HG02981 (cell line): ENCODE measurements around the gene C1QTNF12.

Experiments
- ATAC-seq: cut with Tn5 transposase; IDR thresholded peaks from one replicate; pipeline ENCODE4 v1.9.1; 2021; ENCODE audit warnings: mild to moderate bottlenecking, moderate library complexity; ENCODE audit not compliant: unreplicated experiment

C1QTNF12 gene

GRCh38 chr1:1215881-1216605 is 30.5 kb downstream of the C1QTNF12 start:
- ATAC-seq = no peak

DNA sequence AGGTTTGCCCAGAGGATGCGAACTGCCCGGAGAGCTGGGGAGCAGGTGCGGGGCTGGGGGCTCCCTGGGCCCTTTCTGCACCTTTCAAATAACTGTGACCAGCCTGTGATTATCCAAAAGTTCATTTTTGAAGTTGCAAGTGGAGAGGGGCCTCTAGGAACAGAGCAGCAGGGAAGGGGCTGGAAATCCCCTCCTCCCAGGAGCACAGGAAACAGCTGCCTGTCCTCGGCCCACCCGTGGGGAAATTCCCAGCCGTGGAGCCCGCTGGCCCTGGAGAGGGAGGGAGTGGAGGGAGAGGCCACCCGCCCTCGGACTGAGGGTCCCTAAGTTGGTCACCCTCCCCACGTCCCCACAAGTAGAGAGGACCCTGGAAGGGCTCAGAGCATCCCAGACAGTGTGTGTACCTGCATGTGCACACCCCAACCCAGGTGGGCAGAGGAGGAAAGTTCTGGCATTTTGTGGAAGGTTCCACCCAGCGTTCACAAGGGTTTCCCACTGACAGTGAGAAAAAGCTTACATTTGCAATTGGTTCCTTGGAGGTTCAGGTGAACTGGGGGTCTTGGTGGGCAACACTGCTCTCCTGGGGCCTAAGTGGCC is 31.3 kb downstream of the C1QTNF12 start:
- ATAC-seq = no peak

- no peak for ATAC-seq
Measured at GRCh38 chr1:1213345-1214265, 32.9 kb downstream of the C1QTNF12 start, which contains the start of gene TNFRSF4. TSS of gene TNFRSF4 (minus strand) at chr1:1214153. CDS start at chr1:1214127, 26 bp downstream.

DNA sequence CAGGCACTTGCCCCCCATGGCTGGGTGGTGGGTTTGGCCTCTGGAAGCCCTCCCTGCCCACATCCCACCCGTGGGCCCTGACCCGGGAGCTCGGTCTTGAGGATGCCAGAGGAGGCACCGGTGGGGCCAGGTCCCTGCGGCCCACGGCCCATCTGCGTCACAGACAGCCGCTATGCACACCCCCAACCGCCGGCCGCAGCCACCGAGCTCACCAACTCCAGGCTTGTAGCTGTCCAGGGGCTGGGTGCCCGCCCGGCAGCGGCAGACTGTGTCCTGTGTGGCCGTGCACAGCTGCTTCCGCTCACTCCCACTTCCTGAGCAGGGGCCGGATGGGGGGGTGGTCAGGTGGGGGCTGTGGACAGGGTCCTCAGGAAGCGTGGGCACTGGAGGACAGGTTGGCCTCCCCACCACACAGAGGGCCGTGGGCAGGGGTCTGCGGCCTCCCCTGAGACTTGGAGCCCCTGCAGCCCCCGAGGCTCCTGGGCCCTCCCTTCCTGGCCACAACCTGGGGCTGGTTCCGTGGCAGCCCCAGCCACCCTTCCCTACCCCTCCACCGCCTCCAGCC is 33.7 kb downstream of the C1QTNF12 start:
- ATAC-seq = no peak

GRCh38 chr1:1211541-1212441 is 34.7 kb downstream of the C1QTNF12 start:
- ATAC-seq = no peak

DNA sequence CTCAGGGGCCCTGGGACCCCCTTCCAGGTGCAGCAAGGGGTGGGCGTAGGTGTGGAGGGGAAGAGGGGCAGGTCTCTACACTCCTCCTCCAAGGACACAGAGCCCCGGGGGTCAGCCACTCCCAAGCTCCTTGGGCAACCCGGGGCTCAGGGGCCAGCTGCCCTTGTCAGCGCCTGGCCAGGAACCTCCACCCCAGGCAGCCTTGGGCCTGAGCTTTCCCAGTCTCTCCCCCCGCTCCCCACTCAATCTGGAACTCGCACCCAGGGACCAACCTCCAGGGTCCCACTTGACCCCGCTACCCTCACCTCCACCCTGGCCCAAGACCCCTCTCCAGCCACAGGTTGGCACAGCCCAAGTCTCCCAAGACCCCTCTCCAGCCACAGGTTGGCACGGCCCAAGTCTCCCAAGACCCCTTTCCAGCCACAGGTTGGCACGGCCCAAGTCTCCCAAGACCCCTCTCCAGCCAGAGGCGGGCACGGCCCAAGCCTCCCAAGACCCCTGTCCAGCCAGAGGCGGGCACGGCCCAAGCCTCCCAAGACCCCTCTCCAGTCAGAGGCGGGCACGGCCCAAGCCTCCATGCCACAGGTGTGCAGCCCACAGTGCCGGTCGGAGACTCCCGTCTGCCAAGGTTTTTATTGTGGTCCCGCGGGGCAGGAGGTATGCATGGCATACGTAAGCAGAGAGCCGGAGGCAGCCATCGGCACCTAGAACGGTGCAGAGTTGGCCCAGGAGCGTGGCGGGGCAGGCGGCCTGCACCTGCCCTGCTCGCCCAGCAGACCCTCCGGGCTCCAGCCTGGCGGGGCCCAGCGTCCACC is 35.6 kb downstream of the C1QTNF12 start:
- no peak for ATAC-seq

DNA sequence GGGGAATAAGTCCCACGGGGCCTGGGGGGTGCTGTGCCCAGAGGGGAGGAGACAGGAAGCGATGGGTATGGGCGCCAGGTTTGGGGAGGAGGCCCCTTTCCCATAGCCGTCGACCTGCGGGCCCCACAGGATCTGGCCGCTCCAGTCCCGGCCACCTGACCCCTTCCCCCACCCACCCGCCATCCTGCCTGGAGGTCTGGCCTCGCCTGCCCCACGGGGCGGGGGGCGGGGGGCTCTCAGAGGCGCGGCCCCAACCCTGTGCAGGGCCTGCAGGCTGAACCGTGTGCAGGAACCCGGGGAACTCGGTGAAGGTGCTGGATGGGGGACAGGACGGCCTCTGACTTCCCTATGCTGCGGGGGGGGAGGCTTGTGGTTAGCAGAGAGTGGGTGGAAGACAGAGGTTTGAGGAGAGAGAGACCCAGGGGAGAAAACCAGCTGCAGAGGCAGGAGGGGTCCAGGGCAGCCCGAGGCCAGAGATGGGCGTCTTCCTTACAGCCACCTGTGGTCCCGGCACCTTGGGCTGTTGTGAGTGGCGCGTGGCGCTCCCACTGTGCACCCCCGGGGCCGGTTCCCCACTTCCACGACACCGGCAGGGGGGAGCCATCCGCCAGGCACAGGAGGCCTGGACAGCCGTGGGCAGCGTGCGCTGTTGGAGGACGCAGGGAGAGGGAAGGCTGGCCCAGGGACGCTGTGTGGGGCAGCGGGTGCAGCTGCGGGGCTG is 37.6 kb downstream of the C1QTNF12 start:
- no peak for ATAC-seq

GRCh38 chr1:1207571-1207892 is 39.0 kb downstream of the C1QTNF12 start:
- no peak for ATAC-seq

GRCh38 chr1:1206966-1207531 is 39.5 kb downstream of the C1QTNF12 start:
- ATAC-seq = no peak

GRCh38 chr1:1206376-1206965 is 40.1 kb downstream of the C1QTNF12 start, which contains the start of gene TNFRSF18:
TSS of gene TNFRSF18 (minus strand) at chr1:1206592. CDS start at chr1:1206571, 21 bp downstream.
- ATAC-seq = no peak

DNA sequence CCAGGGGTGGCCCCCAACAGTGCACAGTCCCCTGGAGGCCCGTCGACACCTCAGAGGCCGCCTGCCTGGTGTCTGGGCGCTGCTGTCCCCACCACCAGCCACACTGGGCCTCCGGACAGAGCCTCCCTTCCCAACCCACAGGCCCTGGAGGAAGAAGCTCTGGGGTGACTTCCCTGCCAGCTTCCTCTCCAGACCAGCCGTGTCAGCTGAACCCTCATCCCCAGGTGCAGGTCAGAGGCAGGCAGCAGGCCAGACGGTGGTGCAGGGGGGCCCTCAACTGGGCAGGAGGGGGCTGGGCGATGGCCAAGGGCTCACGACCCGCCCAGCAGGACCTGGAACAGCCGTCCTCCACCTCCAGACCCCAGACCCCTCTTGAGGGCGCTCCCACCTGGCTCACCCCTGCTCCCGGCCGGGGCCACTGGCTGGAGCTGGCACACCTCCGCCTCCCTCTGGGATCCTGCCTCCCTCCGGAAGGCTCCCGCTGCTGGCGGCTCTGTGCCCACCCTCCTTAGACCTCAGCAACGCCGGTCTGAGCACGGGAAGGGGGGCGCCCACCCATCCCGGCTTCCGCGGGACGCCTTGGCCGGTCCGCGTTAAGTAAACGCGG is 40.6 kb downstream of the C1QTNF12 start:
- ATAC-seq = no peak

DNA sequence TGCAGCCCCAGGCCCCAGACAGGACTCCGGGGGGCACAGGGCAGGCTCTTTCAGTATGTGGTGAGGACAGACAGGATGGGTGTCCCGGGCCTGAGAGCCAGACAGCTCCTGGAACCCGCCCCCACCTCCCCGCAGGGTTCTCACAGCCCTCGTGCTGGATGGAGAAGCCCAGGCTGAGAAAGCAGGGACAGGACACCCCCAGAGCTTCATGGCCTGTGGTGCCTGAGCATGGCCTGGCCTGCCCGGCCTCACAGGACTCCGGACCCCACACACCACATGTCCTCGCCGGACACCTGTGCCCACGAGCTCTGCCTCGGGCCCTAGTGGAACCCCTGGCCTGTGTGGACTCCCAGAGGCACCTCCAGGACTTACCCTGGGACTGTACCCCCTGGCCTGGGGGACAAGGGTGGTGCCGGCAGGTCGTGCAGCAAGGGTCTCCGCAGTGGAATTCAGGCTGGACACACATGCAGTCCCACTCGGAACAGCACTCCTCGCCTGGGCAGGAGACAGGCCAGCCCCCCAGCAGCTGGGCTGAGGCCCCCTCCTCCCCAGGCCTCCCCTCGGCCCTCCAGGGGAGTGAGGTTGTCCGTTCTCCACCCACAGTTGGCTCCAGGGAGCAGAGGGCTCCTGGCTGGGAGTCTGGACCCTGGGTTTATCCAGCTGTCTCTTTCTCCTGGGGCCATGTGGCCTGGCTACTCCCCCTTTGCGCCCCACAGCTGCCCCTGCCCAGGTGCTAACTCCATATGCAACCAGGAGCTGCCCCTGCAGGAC is 41.3 kb downstream of the C1QTNF12 start:
- ATAC-seq = no peak

DNA sequence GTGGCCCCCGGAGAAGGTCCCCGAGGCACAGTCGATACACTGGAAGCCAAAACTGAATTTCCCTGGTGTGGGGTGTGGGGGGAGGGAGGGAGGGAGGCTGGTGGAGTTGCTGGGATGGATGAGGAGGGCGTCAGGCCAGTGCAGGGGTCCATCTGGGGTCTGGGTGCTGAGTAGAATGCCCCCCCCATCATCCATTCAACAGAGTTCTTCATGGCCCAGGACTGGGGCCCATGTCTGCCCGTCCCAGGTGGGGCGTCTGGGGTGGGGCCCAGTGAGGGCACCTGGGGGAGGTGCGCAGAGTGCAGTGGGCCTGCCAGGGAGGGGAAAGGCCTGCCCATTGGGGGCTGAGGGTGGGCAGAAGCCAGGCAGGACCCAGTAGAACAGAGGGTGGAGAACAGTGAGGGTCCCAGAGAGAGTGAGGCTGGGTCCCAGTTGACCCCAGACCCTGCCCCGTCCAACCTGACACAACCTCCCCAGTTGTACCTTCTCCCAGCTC is 42.0 kb downstream of the C1QTNF12 start:
- ATAC-seq = no peak

GRCh38 chr1:1203561-1204424 is 42.7 kb downstream of the C1QTNF12 start:
- no peak for ATAC-seq

DNA sequence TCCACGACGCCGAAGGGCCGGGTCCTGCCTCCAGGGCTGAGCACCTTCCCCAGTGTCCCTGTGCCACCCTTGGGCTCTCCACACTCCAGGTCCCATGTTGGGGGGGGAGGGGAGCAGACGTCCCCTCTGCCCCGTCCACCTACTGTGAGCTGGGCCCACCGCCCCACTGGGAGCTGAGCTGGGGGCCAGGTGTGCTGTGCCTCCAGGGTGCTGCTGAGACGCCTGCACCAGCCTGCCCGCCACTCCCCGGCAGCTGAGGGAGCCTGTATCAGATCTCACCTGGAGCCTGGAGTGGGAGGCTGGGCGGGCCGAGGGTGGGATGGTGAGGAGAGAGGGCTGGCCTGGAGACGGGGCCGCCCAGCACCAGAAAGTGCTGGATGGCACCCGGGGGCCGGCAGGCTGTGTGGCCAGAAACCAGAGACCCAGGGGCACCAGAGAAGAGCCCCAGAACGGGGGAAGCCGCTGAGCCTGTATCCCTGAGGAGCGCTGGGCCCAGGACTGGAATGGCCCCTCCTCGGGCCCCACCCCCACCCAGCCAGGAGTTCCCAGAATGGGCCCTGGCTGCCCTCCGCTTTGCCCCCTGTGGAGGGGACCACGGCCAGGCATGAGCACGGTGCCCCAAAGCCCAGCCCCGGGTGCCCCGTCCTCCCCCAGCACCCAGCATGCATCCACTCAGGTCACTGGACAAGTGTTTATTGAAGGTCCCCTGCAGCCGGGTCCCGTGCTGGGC is 43.5 kb downstream of the C1QTNF12 start:
- ATAC-seq = no peak
